ENCODE measurements around the gene SDF4.

DNA sequence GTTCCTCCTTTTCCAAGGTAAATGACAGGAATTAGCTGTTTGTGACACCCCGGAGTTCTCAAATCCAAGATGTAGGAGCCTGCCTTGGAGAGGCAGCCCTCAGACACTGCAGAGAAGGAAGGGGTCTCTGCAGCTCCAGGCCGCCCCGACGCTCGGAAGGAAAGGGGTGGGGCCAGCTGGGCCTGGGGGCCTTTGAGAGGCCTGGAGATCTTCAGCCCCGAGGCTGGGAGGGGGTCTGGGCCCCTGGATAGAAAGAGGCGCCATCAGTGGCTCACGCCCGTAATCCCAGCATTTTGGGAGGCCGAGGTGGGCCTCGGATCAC lies 24.3 kb downstream of the SDF4 start:
- TF ChIP-seq, protein P1, sequence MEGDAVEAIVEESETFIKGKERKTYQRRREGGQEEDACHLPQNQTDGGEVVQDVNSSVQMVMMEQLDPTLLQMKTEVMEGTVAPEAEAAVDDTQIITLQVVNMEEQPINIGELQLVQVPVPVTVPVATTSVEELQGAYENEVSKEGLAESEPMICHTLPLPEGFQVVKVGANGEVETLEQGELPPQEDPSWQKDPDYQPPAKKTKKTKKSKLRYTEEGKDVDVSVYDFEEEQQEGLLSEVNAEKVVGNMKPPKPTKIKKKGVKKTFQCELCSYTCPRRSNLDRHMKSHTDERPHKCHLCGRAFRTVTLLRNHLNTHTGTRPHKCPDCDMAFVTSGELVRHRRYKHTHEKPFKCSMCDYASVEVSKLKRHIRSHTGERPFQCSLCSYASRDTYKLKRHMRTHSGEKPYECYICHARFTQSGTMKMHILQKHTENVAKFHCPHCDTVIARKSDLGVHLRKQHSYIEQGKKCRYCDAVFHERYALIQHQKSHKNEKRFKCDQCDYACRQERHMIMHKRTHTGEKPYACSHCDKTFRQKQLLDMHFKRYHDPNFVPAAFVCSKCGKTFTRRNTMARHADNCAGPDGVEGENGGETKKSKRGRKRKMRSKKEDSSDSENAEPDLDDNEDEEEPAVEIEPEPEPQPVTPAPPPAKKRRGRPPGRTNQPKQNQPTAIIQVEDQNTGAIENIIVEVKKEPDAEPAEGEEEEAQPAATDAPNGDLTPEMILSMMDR (IDR thresholded peaks at IDR 0.05; ENCODE audit: borderline replicate concordance, extremely low read depth, low read length, poor library complexity, severe bottlenecking) = no peak
- no peak for TF ChIP-seq EZH2 (IDR thresholded peaks at IDR 0.05; ENCODE audit: borderline replicate concordance, low read depth, low read length, severe bottlenecking)

Data from DND-41 (cell line).